KMS-11 (cell line): Measurements from ENCODE around the gene CNNM4.
"Not testable (repeated sequence)": the region's sequence is repeated elsewhere in the genome, so short reads cannot be mapped to it uniquely, and the experiment has no call there.

Experiments used
- H2AFZ ChIP-seq: fragments of 200-600 bp; sonication (generic); 2 replicates; pipeline ENCODE4 v1.6.1; 2016; ENCODE audit warnings: antibody characterized with exemption, mixed run types, low read depth
- H3K27ac ChIP-seq: fragments of 200-600 bp; sonication (generic); 2 replicates; pipeline ENCODE4 v1.6.1; 2016; ENCODE audit warnings: mild to moderate bottlenecking, mixed run types
- H3K27me3 ChIP-seq: fragments of 200-600 bp; sonication (generic); 2 replicates; pipeline ENCODE4 v1.6.1; 2017; ENCODE audit warnings: mild to moderate bottlenecking, low read depth, mixed run types, moderate library complexity; ENCODE audit not compliant: insufficient read depth
- H3K36me3 ChIP-seq: fragments of 200-600 bp; sonication (generic); 2 replicates; pipeline ENCODE4 v1.6.1; 2017; ENCODE audit warnings: mild to moderate bottlenecking, mixed run types; ENCODE audit not compliant: insufficient read depth
- H3K4me1 ChIP-seq: fragments of 200-600 bp; sonication (generic); 2 replicates; pipeline ENCODE4 v1.6.1; 2016; ENCODE audit warnings: mild to moderate bottlenecking, low read depth, mixed run types; ENCODE audit not compliant: poor library complexity, severe bottlenecking
- H3K4me2 ChIP-seq: fragments of 200-600 bp; sonication (generic); 2 replicates; pipeline ENCODE4 v1.7.0; 2016; ENCODE audit warnings: mild to moderate bottlenecking, mixed run types
- H3K4me3 ChIP-seq: fragments of 200-600 bp; sonication (generic); IDR thresholded peaks from 2 replicates; pipeline ENCODE4 v1.6.1; 2017; ENCODE audit warnings: low read depth, low read length, mixed read lengths; ENCODE audit not compliant: insufficient read depth
- H3K79me2 ChIP-seq: fragments of 200-600 bp; sonication (generic); 2 replicates; pipeline ENCODE4 v1.6.1; 2016; ENCODE audit warnings: low read depth, mixed run types; ENCODE audit not compliant: insufficient read depth
- H3K9ac ChIP-seq: fragments of 200-600 bp; sonication (generic); 2 replicates; pipeline ENCODE4 v1.6.1; 2016; ENCODE audit warnings: mild to moderate bottlenecking, mixed run types
- H4K20me1 ChIP-seq: fragments of 200-600 bp; sonication (generic); 2 replicates; pipeline ENCODE4 v1.6.1; 2016; ENCODE audit warnings: mild to moderate bottlenecking, mixed run types; ENCODE audit not compliant: insufficient read depth
- TF ChIP-seq, protein P1 (sequence below): fragments of 200-600 bp; sonication (generic); conservative IDR thresholded peaks from 2 replicates; pipeline ENCODE4 v1.6.1; 2017; ENCODE audit warnings: low read depth, mild to moderate bottlenecking, antibody characterized with exemption, low read length, moderate library complexity, mixed read lengths

Gene CNNM4

DNA sequence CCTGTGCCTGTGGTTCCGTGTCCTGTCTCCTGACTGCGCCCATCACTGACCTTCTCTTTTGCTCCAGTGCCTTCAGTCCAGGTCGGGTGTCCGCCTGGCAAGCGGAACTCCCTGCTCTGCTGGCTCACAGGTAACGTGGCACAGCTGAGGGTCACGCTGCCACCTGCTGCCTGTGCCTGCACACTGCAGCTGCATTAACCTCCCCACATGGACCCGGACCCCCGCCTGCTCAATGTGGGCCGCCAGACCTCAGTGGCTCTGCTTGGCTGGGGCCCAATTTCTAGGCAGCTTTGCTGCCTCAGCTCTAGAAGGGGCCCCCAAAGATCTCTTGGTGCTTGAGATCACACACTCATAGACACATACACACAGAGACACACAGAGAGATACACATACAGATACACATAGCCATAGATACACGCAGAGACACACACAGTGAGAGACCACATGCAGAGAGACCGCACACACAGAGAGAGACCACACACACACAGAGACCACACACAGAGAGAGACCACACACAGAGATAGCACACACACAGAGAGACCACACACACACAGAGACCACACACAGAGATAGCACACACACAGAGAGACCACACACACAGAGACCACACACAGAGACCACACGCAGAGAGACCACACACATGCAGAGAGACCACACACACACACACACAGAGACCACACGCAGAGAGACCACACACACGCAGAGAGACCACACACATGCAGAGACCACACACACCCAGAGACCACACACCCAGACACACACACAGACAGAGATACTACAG, 40.5 kb downstream of the CNNM4 start:
- H3K4me1 ChIP-seq: no peaks in the 10 kb centered on the region
- no peak overlapping the region for H3K4me3 ChIP-seq
- no peak overlapping the region for H3K4me2 ChIP-seq
- H4K20me1 ChIP-seq: no peaks in the 10 kb centered on the region
- H3K9ac ChIP-seq: no peak overlapping the region
- TF ChIP-seq, protein P1, sequence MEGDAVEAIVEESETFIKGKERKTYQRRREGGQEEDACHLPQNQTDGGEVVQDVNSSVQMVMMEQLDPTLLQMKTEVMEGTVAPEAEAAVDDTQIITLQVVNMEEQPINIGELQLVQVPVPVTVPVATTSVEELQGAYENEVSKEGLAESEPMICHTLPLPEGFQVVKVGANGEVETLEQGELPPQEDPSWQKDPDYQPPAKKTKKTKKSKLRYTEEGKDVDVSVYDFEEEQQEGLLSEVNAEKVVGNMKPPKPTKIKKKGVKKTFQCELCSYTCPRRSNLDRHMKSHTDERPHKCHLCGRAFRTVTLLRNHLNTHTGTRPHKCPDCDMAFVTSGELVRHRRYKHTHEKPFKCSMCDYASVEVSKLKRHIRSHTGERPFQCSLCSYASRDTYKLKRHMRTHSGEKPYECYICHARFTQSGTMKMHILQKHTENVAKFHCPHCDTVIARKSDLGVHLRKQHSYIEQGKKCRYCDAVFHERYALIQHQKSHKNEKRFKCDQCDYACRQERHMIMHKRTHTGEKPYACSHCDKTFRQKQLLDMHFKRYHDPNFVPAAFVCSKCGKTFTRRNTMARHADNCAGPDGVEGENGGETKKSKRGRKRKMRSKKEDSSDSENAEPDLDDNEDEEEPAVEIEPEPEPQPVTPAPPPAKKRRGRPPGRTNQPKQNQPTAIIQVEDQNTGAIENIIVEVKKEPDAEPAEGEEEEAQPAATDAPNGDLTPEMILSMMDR: peak; percentile 74
- no peaks in the 10 kb centered on the region for H3K79me2 ChIP-seq
- H3K36me3 ChIP-seq: no peaks in the 10 kb centered on the region
- no peaks in the 10 kb centered on the region for H3K27me3 ChIP-seq
- H2AFZ ChIP-seq: no peak overlapping the region
- H3K27ac ChIP-seq: no peak overlapping the region

DNA sequence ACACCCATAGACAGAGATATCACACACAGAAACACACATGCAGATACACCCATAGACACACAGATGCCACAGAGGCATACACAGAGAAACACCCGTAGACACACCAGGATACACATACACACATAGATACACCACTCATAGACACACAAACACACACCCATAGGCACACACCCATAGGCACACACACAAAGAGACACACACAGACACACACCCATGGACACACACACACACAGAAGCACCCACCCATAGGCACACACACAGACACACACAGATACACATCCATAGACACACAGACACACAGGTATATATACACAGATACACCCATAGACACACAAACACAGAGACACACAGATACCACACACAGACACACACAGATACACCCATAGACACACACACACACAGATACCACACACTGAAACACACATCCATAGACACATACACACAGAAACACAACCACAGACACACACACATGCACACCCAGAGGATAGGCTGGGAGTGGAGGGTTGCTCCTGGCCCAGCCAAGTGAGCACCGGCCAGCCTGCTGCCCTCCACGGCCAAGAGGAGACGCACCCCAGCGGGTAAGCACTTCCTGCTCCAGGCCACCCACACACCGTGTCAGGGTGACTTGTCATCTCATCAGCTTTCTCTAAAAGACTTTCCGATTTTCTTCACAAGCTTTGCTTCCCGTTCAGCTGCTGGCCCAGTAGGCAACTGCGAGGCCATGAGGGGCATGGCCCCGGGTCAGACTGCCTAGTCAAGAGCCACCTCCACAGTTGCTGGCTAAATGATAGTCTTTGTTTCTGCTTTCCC, 41.3 kb downstream of the CNNM4 start:
- TF ChIP-seq, protein P1: no peak

DNA sequence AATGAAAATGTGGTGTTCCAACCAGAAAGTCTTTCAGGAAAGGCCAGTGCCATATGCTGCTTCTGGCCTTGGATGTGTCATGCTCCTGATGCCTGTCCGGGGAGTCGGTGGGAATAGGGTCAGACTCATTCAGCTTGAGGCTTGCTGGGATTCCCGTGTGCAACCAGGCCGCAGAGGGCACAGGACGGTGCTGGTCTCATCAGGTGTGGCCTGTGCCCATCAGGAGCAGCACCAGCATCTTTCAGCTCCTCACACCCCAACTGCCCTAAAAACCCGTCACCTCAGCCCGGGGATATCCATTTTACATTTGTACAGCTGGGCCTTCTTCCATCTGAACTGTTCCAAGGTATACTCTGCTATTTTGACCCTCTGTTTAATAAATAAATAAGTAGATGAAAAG, 42.0 kb downstream of the CNNM4 start:
- Histone ChIP-seq H3K27me3 (no peaks in the 10 kb centered on the region), H4K20me1 (no peaks in the 10 kb centered on the region), H3K4me3 (no peak overlapping the region), H3K4me2 (no peak overlapping the region), H2AFZ (no peak overlapping the region), H3K27ac (no peak overlapping the region), H3K4me1 (no peaks in the 10 kb centered on the region), H3K36me3 (no peaks in the 10 kb centered on the region), H3K79me2 (no peaks in the 10 kb centered on the region), H3K9ac (no peak overlapping the region)
- TF ChIP-seq, protein P1: no peak

More for the DNA sequence above, 41.3 kb downstream of the CNNM4 start:
- H4K20me1 ChIP-seq: no peaks in the 10 kb centered on the region
- H2AFZ ChIP-seq: no peak overlapping the region
- H3K4me2 ChIP-seq: no peak overlapping the region
- H3K27ac ChIP-seq: no peak overlapping the region
- H3K9ac ChIP-seq: no peak overlapping the region
- H3K4me3 ChIP-seq: no peak overlapping the region
- no peaks in the 10 kb centered on the region for H3K36me3 ChIP-seq
- H3K79me2 ChIP-seq: no peaks in the 10 kb centered on the region
- H3K4me1 ChIP-seq: no peaks in the 10 kb centered on the region
- H3K27me3 ChIP-seq: no peaks in the 10 kb centered on the region

DNA sequence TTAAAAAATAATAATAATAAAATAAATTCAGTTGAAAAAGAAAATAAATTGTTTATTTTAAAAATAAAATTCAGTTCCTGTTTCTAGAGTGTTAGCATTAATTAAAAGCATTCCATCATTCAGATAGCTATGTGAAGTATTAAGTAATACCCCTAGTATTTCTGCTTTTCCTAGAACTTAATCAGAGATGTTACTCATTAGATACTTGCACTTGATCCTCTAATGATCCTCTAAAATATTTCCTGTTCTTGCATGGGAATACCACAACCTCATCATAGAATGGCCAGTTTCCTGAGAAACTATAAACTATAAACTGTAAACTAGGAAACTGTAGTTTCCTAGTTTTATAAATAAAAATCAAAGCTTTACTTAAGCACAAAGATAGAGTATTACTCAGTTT, 44.3 kb downstream of the CNNM4 start:
- Histone ChIP-seq H3K4me3 (no peak overlapping the region), H4K20me1 (no peaks in the 10 kb centered on the region), H3K27me3 (no peaks in the 10 kb centered on the region), H3K27ac (no peak overlapping the region), H3K4me1 (no peaks in the 10 kb centered on the region), H3K9ac (no peak overlapping the region), H3K4me2 (no peak overlapping the region), H3K36me3 (no peaks in the 10 kb centered on the region), H2AFZ (no peak overlapping the region), H3K79me2 (no peaks in the 10 kb centered on the region)
- TF ChIP-seq, protein P1: no peak

DNA sequence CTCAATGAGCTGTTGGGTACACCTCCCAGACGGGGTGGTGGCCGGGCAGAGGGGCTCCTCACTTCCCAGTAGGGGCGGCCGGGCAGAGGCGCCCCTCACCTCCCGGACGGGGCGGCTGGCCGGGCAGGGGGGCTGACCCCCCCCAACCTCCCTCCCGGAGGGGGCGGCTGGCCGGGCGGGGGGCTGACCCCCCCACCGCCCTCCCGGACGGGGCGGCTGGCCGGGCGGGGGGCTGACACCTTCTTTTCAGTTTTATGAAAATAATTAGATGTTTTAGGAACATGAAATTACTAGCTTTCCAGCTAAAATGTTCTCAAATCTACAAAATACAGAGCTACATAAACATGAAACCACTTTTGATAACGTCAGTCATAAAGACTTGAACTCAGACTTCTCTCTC, 45.2 kb downstream of the CNNM4 start:
- not testable (repeated sequence) for H3K36me3 ChIP-seq, H3K27ac ChIP-seq, H2AFZ ChIP-seq, H3K4me1 ChIP-seq, H3K4me3 ChIP-seq, H3K4me2 ChIP-seq, H3K9ac ChIP-seq, H3K79me2 ChIP-seq, H3K27me3 ChIP-seq, H4K20me1 ChIP-seq
